Muscle of leg (tissue), 11 donors: ENCODE data around the gene GRAMD2A. TPM values are rescaled to one million over a fixed set of nuclear protein-coding genes. Genes with fewer than 3 reads are reported as not detected.

Experiments
- DNase-seq: peaks from one replicate; pipeline ENCODE4 v3.0.0; 2013
- H3K27ac ChIP-seq: one replicate; pipeline ENCODE4 v1.5.1; 2013; ENCODE audit warnings: mild to moderate bottlenecking, low read length, control low read depth
- H3K27me3 ChIP-seq: one replicate; pipeline ENCODE4 v1.6.1; 2013; ENCODE audit warnings: low read length; ENCODE audit not compliant: control insufficient read depth, insufficient read depth
- H3K36me3 ChIP-seq: one replicate; pipeline ENCODE4 v1.6.1; 2013; ENCODE audit warnings: low read length; ENCODE audit not compliant: control insufficient read depth, insufficient read depth
- H3K4me1 ChIP-seq: one replicate; pipeline ENCODE4 v1.6.1; 2013; ENCODE audit warnings: low read length; ENCODE audit not compliant: control insufficient read depth, insufficient read depth
- H3K4me3 ChIP-seq: one replicate; pipeline ENCODE4 v1.5.1; 2013; ENCODE audit warnings: low read length, control low read depth
- H3K9me3 ChIP-seq: replicated peaks from 2 replicates; pipeline ENCODE4 v1.6.1; 2013; ENCODE audit warnings: low read depth, low read length; ENCODE audit not compliant: control insufficient read depth
- WGBS: methylation state at CpG from one replicate; pipeline ENCODE4 v1.1.5; 2013; ENCODE audit warnings: missing lambda C conversion rate; ENCODE audit not compliant: insufficient coverage; 5-methylcytosine and 5-hydroxymethylcytosine counted together
- polyA plus RNA-seq, 8 donors: library from polyadenylated mRNA; unstranded; fragments of 120-200 nt; gene quantifications; one replicate each; pipeline versions ENCODE4 v1.2.1 to v1.2.3, GENCODE V29; 2013; ENCODE audit warnings: inconsistent platforms in 1 of 8, low replicate concordance in 1 of 8; ENCODE audit not compliant: insufficient read length in 8 of 8, insufficient read depth in 1 of 8
- total RNA-seq: library from RNA; stranded (reverse); fragments of 120-200 nt; gene quantifications from one replicate; pipeline ENCODE4 v1.2.4, GENCODE V29; 2013

GRAMD2A gene
- total and polyA plus RNA-seq, 9 donors: 0.61 to 2.8 (median 1.5) TPM

DNA sequence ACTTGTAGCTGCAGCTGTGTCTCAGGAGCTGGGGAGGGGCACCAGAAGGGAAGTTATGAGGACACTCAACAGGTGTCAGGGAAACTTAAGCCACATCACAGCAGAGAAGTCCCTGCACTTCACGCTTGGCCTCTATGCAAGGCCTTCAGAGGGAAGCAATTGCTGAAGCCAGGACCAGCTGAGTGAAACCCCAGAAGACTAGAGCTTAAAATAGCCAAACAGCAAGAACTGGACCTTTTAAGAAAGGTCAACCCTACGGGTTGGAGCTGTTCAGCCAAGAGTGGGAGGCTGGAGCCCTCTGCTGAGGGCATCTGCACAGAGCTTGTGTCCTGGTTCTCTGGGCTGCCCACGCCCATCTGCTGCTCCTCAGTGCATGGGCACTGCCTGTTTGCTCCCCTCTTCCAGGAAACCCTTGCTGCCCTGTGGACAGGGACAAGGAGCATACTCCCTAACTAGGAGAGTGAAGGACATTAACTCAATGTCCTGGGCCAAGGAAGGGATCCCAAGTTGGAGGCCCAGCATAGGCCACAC is 3.9 kb upstream of the GRAMD2A start:
- Histone ChIP-seq H3K27me3 (peaks cover 20% of the 10 kb centered on the region), H3K4me3 (no peak overlapping the region), H3K4me1 (peaks cover 67% of the 10 kb centered on the region), H3K27ac (peak overlapping the region; percentile 89), H3K9me3 (no peaks in the 10 kb centered on the region), H3K36me3 (peaks cover 80% of the 10 kb centered on the region)
- 39% methylated on average over 3 of the region's 3 CpGs for WGBS
- DNase-seq: peak; percentile 86

- Histone ChIP-seq H3K36me3 (peaks cover 72% of the 10 kb centered on the region), H3K27me3 (peaks cover 26% of the 10 kb centered on the region), H3K27ac (peak overlapping the region; percentile 89), H3K4me3 (no peak overlapping the region), H3K9me3 (no peaks in the 10 kb centered on the region), H3K4me1 (peaks cover 67% of the 10 kb centered on the region)
- DNase-seq: peak; percentile 17
- WGBS: 83% methylated on average over 11 of the region's 15 CpGs
These were observed 3.0 kb upstream of the GRAMD2A start for GRCh38 chr15:72200395-72201237.

DNA sequence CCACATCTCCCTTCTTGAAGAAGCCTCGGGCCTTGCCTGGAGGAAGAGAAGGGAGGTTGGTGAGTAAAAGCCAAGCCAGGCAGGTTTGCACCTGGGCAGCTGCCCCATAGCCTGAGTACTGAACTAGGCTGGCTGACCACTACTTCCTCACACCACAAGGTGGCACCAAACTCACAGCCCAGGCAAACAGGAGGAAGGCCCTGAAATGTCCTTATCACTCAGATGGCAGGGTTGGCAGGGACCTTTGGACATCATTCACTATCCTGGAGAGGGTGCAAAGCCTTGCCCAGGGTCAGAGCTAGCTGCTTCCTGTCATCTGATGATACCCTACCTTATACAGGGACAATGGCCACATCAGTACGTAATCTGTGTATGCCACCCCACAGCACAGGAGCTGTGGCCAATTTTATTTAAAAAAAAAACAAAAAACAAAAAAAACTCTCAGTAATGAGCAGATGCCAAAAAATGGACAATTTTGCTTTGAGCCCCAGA is 2.2 kb upstream of the GRAMD2A start:
- H3K4me3 ChIP-seq: no peak overlapping the region
- peaks cover 67% of the 10 kb centered on the region for H3K4me1 ChIP-seq
- peaks cover 29% of the 10 kb centered on the region for H3K27me3 ChIP-seq
- peak; percentile 81 for DNase-seq
- no peaks in the 10 kb centered on the region for H3K9me3 ChIP-seq
- H3K27ac ChIP-seq: peak overlapping the region; percentile 89
- no CpG with 5 or more reads among the region's 2 CpGs for WGBS
- H3K36me3 ChIP-seq: peaks cover 63% of the 10 kb centered on the region

GRCh38 chr15:72199205-72199515 is 1.6 kb upstream of the GRAMD2A start:
- Histone ChIP-seq H3K9me3 (no peaks in the 10 kb centered on the region), H3K36me3 (peaks cover 58% of the 10 kb centered on the region), H3K4me3 (no peak overlapping the region), H3K27me3 (peaks cover 29% of the 10 kb centered on the region), H3K4me1 (peaks cover 65% of the 10 kb centered on the region), H3K27ac (peak overlapping the region; percentile 7)
- DNase-seq: no peak
- WGBS: 83% methylated on average over 1 of the region's 2 CpGs

- H3K9me3 ChIP-seq: no peaks in the 10 kb centered on the region
- no peak for DNase-seq
- no peak overlapping the region for H3K4me3 ChIP-seq
- H3K27me3 ChIP-seq: peaks cover 31% of the 10 kb centered on the region
- 100% methylated on average over 2 of the region's 11 CpGs for WGBS
- H3K36me3 ChIP-seq: peaks cover 54% of the 10 kb centered on the region
- H3K4me1 ChIP-seq: peaks cover 61% of the 10 kb centered on the region
- H3K27ac ChIP-seq: peak overlapping the region; percentile 7
These were observed 993 bp upstream of the GRAMD2A start for GRCh38 chr15:72198356-72199204.

- DNase-seq: no peak
- 1% methylated on average over 30 of the region's 35 CpGs for WGBS
- no peak overlapping the region for H3K27ac ChIP-seq
- H3K27me3 ChIP-seq: peaks cover 31% of the 10 kb centered on the region
- peak overlapping the region; percentile 26 for H3K4me3 ChIP-seq
- H3K36me3 ChIP-seq: peaks cover 39% of the 10 kb centered on the region
- H3K9me3 ChIP-seq: no peaks in the 10 kb centered on the region
- peaks cover 46% of the 10 kb centered on the region for H3K4me1 ChIP-seq
These were observed 537 bp downstream of the GRAMD2A start for GRCh38 chr15:72197041-72197459.

GRCh38 chr15:72196409-72197040 is 1.1 kb downstream of the GRAMD2A start:
- H3K4me1 ChIP-seq: peaks cover 41% of the 10 kb centered on the region
- H3K4me3 ChIP-seq: no peak overlapping the region

GRCh38 chr15:72195101-72195511 is 2.5 kb downstream of the GRAMD2A start:
- Histone ChIP-seq H3K4me3 (no peak overlapping the region), H3K36me3 (peaks cover 21% of the 10 kb centered on the region), H3K9me3 (no peaks in the 10 kb centered on the region), H3K4me1 (peaks cover 28% of the 10 kb centered on the region), H3K27me3 (peaks cover 31% of the 10 kb centered on the region), H3K27ac (no peak overlapping the region)
- WGBS: 68% methylated on average over 4 of the region's 6 CpGs
- peak; percentile 60 for DNase-seq

More at GRCh38 chr15:72196409-72197040, 1.1 kb downstream of the GRAMD2A start:
- WGBS: 58% methylated on average over 10 of the region's 13 CpGs
- H3K27ac ChIP-seq: no peak overlapping the region
- H3K27me3 ChIP-seq: peaks cover 31% of the 10 kb centered on the region
- H3K36me3 ChIP-seq: peaks cover 35% of the 10 kb centered on the region
- no peaks in the 10 kb centered on the region for H3K9me3 ChIP-seq
- no peak for DNase-seq

- peaks cover 33% of the 10 kb centered on the region for H3K27me3 ChIP-seq
- H3K4me1 ChIP-seq: peaks cover 16% of the 10 kb centered on the region
- no peaks in the 10 kb centered on the region for H3K9me3 ChIP-seq
- H3K36me3 ChIP-seq: peaks cover 9% of the 10 kb centered on the region
- 36% methylated on average over 5 of the region's 8 CpGs for WGBS
- DNase-seq: no peak
- no peak overlapping the region for H3K4me3 ChIP-seq
- no peak overlapping the region for H3K27ac ChIP-seq
These were observed 3.7 kb downstream of the GRAMD2A start for GRCh38 chr15:72193836-72194396.
